ENCODE data around the gene HNRNPU.
A peak's percentile ranks its signal among the peaks of the same experiment; 100 is the strongest.

HNRNPU gene

DNA sequence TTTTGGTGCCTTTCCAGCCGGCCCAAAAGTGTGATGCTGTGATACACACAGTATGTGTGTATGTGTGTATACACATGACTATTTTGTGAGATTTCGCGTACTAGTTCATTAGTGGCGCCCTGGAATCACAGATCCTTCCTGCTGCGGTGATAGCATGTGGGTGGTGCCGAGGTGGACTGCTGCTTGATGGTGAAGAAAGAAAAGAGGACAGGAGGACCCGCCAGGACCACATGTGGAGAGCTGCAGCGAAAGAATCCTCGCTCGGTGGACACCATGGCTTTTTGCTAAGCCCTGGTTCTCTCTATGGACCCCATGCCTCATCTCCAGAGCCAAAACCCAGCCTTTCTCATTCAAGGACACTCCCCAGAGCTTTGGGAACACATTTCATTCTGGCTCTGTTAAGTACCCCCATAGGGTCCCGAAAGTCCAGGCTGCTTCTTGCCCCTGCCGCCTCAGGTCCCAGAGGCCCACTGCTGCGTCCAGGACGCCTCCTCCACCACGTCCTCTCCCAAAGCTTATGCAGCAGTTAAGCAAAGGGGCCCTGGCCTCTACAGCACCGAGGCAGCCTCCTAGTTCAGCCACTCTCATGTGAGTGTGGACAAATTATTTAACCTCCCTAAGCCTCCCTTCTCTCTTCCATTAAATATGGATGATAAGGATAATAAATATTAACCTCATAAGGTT is 61.6 kb downstream of the HNRNPU start:
- TF ChIP-seq, protein P1, sequence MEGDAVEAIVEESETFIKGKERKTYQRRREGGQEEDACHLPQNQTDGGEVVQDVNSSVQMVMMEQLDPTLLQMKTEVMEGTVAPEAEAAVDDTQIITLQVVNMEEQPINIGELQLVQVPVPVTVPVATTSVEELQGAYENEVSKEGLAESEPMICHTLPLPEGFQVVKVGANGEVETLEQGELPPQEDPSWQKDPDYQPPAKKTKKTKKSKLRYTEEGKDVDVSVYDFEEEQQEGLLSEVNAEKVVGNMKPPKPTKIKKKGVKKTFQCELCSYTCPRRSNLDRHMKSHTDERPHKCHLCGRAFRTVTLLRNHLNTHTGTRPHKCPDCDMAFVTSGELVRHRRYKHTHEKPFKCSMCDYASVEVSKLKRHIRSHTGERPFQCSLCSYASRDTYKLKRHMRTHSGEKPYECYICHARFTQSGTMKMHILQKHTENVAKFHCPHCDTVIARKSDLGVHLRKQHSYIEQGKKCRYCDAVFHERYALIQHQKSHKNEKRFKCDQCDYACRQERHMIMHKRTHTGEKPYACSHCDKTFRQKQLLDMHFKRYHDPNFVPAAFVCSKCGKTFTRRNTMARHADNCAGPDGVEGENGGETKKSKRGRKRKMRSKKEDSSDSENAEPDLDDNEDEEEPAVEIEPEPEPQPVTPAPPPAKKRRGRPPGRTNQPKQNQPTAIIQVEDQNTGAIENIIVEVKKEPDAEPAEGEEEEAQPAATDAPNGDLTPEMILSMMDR (IDR thresholded peaks at IDR 0.05; ENCODE audit: insufficient read depth, low read length, poor library complexity, severe bottlenecking) = no peak
- H3K36me3 ChIP-seq (ENCODE audit: control insufficient read depth, insufficient read depth, low read length) = no peaks in the 10 kb centered on the region
- H3K4me3 ChIP-seq (replicated peaks; ENCODE audit: low read depth, low read length) = no peak overlapping the region
- no peaks in the 10 kb centered on the region for H3K27me3 ChIP-seq (replicated peaks; ENCODE audit: control insufficient read depth, insufficient read depth, low read length)
- DNase-seq (ENCODE audit: extremely low read depth, insufficient read length) = no peak

DNA sequence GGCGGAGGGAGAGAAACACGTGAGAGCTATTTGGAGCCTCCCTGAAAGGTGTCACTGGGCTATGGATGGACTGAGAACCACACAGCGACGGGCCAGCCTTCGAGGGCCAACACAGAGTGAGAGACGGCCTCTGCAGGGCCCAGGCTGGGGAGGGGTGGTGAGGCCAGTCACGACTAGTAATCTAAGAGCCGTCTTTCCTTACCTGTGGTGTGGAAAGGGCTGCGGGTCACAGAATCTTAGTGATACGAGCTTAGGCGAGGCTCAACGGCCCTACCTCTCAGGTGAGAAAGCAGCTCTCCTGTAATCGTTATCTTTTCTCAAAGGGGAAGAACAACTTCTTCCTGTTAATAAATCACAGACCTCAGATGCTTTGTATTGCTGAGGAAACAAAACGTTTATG is 62.3 kb downstream of the HNRNPU start:
- H3K4me3 ChIP-seq (replicated peaks; ENCODE audit: low read depth, low read length) = no peak overlapping the region
- TF ChIP-seq, protein P1 (IDR thresholded peaks at IDR 0.05; ENCODE audit: insufficient read depth, low read length, poor library complexity, severe bottlenecking) = no peak
- H3K27me3 ChIP-seq (replicated peaks; ENCODE audit: control insufficient read depth, insufficient read depth, low read length) = no peaks in the 10 kb centered on the region
- no peak for DNase-seq (ENCODE audit: extremely low read depth, insufficient read length)
- no peaks in the 10 kb centered on the region for H3K36me3 ChIP-seq (ENCODE audit: control insufficient read depth, insufficient read depth, low read length)

DNA sequence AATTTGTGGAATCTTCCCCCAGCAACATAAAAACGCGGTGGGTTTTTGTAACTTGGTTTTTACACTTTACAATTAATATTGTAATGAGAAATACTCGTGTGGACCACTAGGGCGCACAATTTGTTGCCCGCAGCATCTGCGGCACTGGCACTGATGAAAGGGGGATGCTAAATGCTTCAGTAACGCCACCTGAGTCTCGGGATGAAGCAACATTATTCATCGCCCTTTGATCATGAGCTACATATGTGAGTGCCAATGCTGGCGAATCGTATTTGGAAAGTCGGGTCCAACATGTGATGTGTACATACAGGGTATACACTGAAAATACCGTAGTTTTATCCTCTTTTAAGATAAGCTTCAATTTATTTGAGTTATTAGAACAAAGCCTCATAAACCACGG is 63.1 kb downstream of the HNRNPU start:
- H3K27me3 ChIP-seq (replicated peaks; ENCODE audit: control insufficient read depth, insufficient read depth, low read length) = no peaks in the 10 kb centered on the region
- TF ChIP-seq, protein P1 (IDR thresholded peaks at IDR 0.05; ENCODE audit: insufficient read depth, low read length, poor library complexity, severe bottlenecking) = peak; percentile 65
- peak; percentile 29 for DNase-seq (ENCODE audit: extremely low read depth, insufficient read length)
- no peak overlapping the region for H3K4me3 ChIP-seq (replicated peaks; ENCODE audit: low read depth, low read length)
- no peaks in the 10 kb centered on the region for H3K36me3 ChIP-seq (ENCODE audit: control insufficient read depth, insufficient read depth, low read length)

DNA sequence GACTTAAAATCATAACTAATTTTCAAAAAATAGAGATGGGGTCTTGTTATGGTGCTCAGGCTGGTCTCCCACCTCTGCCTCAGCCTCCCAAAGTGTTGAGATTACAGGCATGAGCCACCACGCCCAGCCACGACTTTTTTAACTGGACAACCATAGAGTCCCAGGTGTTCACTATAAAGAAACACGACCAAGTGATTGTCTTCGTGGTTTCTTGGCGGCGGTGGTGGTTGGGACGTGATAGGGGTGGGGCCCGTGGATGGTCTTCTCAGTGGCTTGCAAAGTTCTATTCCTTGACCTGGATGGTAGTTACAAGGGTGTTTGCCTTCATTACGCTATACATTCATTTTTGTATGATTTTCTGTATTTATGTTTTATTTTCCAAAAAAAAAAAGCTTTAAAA is 63.5 kb downstream of the HNRNPU start:
- Histone ChIP-seq H3K36me3 (ENCODE audit: control insufficient read depth, insufficient read depth, low read length) (no peaks in the 10 kb centered on the region), H3K4me3 (replicated peaks; ENCODE audit: low read depth, low read length) (no peak overlapping the region), H3K27me3 (replicated peaks; ENCODE audit: control insufficient read depth, insufficient read depth, low read length) (no peaks in the 10 kb centered on the region)
- no peak for DNase-seq (ENCODE audit: extremely low read depth, insufficient read length)
- TF ChIP-seq, protein P1 (IDR thresholded peaks at IDR 0.05; ENCODE audit: insufficient read depth, low read length, poor library complexity, severe bottlenecking) = no peak

Measured in GM06990 (cell line).